PC-3 (cell line): Measurements from ENCODE around the gene PPM1D. TPM values are rescaled to one million over a fixed set of nuclear protein-coding genes. Genes with fewer than 3 reads are reported as not detected.
"Not testable (repeated sequence)": the region's sequence is repeated elsewhere in the genome, so short reads cannot be mapped to it uniquely, and the experiment has no call there.

ENCODE experiments used
- ATAC-seq: fragments of 200-7000 bp; cut with Tn5 transposase; 2 replicates; pipeline ENCODE4 v1.9.1; 2020; ENCODE audit warnings: mild to moderate bottlenecking, moderate library complexity
- BruUV-seq: library from RNA; stranded (reverse); fragments of 400-500 nt; replicated peaks from 2 replicates; lab custom pipeline; 2021; lab: Mats Ljungman, UMichigan
- CTCF ChIA-PET: fragments of 300-600 bp; sonication (Branson Sonifier 250); formaldehyde crosslinking; loops from one replicate; lab custom pipeline; 2022; ENCODE audit warnings: antibody characterized with exemption; lab: Charles Lee
- POLR2A ChIA-PET: fragments of 300-600 bp; sonication (Branson Sonifier 250); formaldehyde crosslinking; loops from one replicate; lab custom pipeline; 2022; ENCODE audit warnings: antibody characterized with exemption; ENCODE audit not compliant: unreplicated experiment; lab: Charles Lee
- DNase-seq: peaks from one replicate; pipeline ENCODE4 v3.0.0-alpha.2; 2015
- H2AFZ ChIP-seq: fragments of 300-600 bp; sonication (generic); 2 replicates; pipeline ENCODE4 v1.6.0; 2016; ENCODE audit warnings: antibody characterized with exemption, low read length
- H3F3A ChIP-seq: fragments of 300-600 bp; sonication (generic); one replicate; pipeline ENCODE4 v1.6.0; 2017; ENCODE audit warnings: antibody characterized with exemption, low read length, control low read depth, mild to moderate bottlenecking; ENCODE audit not compliant: unreplicated experiment
- H3K27ac ChIP-seq: fragments of 300-600 bp; sonication (generic); 2 replicates; pipeline ENCODE4 v1.5.1; 2016; ENCODE audit warnings: mild to moderate bottlenecking, low read length
- H3K27me3 ChIP-seq: fragments of 300-600 bp; sonication (generic); 2 replicates; pipeline ENCODE4 v1.6.1; 2016; ENCODE audit warnings: low read length, mixed read lengths
- H3K36me3 ChIP-seq: fragments of 300-600 bp; sonication (generic); 2 replicates; pipeline ENCODE4 v1.6.1; 2016; ENCODE audit warnings: low read depth, mixed run types, low read length, mixed read lengths
- H3K4me1 ChIP-seq: fragments of 300-600 bp; sonication (generic); 2 replicates; pipeline ENCODE4 v1.5.1; 2016; ENCODE audit warnings: low read length; ENCODE audit not compliant: insufficient read depth
- H3K4me2 ChIP-seq: fragments of 300-600 bp; sonication (generic); 2 replicates; pipeline ENCODE4 v1.6.0; 2016; ENCODE audit warnings: low read length
- H3K4me3 ChIP-seq: fragments of 300-600 bp; sonication (generic); 2 replicates; pipeline ENCODE4 v1.5.1; 2016; ENCODE audit warnings: mild to moderate bottlenecking, low read length, mixed read lengths
- H3K79me2 ChIP-seq: fragments of 300-600 bp; sonication (generic); 2 replicates; pipeline ENCODE4 v1.6.1; 2017; ENCODE audit warnings: low read length, mixed read lengths
- H3K9ac ChIP-seq: fragments of 300-600 bp; sonication (generic); 2 replicates; pipeline ENCODE4 v1.6.0; 2016; ENCODE audit warnings: mild to moderate bottlenecking, low read length
- H3K9me2 ChIP-seq: fragments of 300-600 bp; sonication (generic); replicated peaks from 2 replicates; pipeline ENCODE4 v1.6.1; 2016; ENCODE audit warnings: mixed run types, low read length, mixed read lengths
- H3K9me3 ChIP-seq: fragments of 300-600 bp; sonication (generic); 2 replicates; pipeline ENCODE4 v1.6.1; 2016; ENCODE audit warnings: low read length, mixed read lengths
- H4K20me1 ChIP-seq: fragments of 300-600 bp; sonication (generic); 2 replicates; pipeline ENCODE4 v1.6.1; 2016; ENCODE audit warnings: low read length, mixed read lengths
- CTCF ChIP-seq: fragments of 300-600 bp; sonication (generic); conservative IDR thresholded peaks from 2 replicates; pipeline ENCODE4 v1.5.1; 2017; ENCODE audit warnings: antibody characterized with exemption, low read depth, mild to moderate bottlenecking, low read length
- EZH2 ChIP-seq: fragments of 300-600 bp; sonication (generic); IDR thresholded peaks from one replicate; pipeline ENCODE4 v1.6.1; 2017; ENCODE audit warnings: antibody characterized with exemption, mild to moderate bottlenecking, low read length; ENCODE audit not compliant: unreplicated experiment
- EZH2phosphoT487 ChIP-seq: fragments of 300-600 bp; sonication (generic); IDR thresholded peaks from 2 replicates; pipeline ENCODE4 v1.6.1; 2018; ENCODE audit warnings: mild to moderate bottlenecking, antibody characterized with exemption, low read length, borderline replicate concordance
- intact Hi-C: fragments of 100-400 bp; cut with micrococcal nuclease; formaldehyde crosslinking; loops from 2 replicates; pipeline ENCODE4 v1.9.0; 2023
- total RNA-seq: library from RNA; depleted of rRNA; stranded (reverse); fragments of >200 nt; gene quantifications from 2 replicates; pipeline ENCODE4 v1.2.3, GENCODE V29; 2014

PPM1D gene
- total RNA-seq, 1 experiment from 2014 or later, result 8.2 TPM

- Histone ChIP-seq H3K9me2 (no peaks in the 10 kb centered on the region), H3K36me3 (no peaks in the 10 kb centered on the region), H3K4me1 (peaks cover 10% of the 10 kb centered on the region), H3K27me3 (no peaks in the 10 kb centered on the region), H4K20me1 (0 out of 2 replicates have a peak, but pooled peaks cover 2% of the 10 kb centered on the region), H3K4me2 (no peak overlapping the region), H2AFZ (no peak overlapping the region), H3K9ac (no peak overlapping the region), H3K4me3 (no peak overlapping the region), H3K27ac (no peak overlapping the region), H3K79me2 (peaks cover 72% of the 10 kb centered on the region), H3F3A (no peaks in the 10 kb centered on the region), H3K9me3 (no peaks in the 10 kb centered on the region)
- no peak for ATAC-seq
- ChIA-PET CTCF (no interaction called here), POLR2A (no interaction called here)
- intact Hi-C loops, result no loop called here
- DNase-seq, result no peak
- no TSS peak for BruUV-seq
- no peak for TF ChIP-seq EZH2
- TF ChIP-seq EZH2phosphoT487, result no peak
- TF ChIP-seq CTCF, result no peak
These were observed 13.3 kb downstream of the PPM1D start for GRCh38 chr17:60613325-60613724.

- H3K9me2 ChIP-seq, H3K4me2 ChIP-seq, ATAC-seq, H3K4me3 ChIP-seq, H3K27me3 ChIP-seq, H3F3A ChIP-seq, H3K9me3 ChIP-seq, CTCF ChIA-PET, H3K9ac ChIP-seq, DNase-seq, BruUV-seq, H4K20me1 ChIP-seq, POLR2A ChIA-PET, H3K36me3 ChIP-seq, H3K27ac ChIP-seq, H2AFZ ChIP-seq, intact Hi-C loops: not testable (repeated sequence)
- Histone ChIP-seq H3K79me2 (peaks cover 74% of the 10 kb centered on the region), H3K4me1 (peaks cover 10% of the 10 kb centered on the region)
These were observed 13.8 kb downstream of the PPM1D start for GRCh38 chr17:60613796-60614195.

GRCh38 chr17:60614247-60614646 is 14.3 kb downstream of the PPM1D start:
- ATAC-seq, POLR2A ChIA-PET: not testable (repeated sequence)
- H3K79me2 ChIP-seq, result peaks cover 74% of the 10 kb centered on the region

GRCh38 chr17:60615108-60615507 is 15.1 kb downstream of the PPM1D start:
- H3K4me3 ChIP-seq, result no peak overlapping the region
- ATAC-seq, result no peak
- no peak overlapping the region for H3K27ac ChIP-seq
- no peak for DNase-seq
- ChIA-PET CTCF (no interaction called here), POLR2A (no interaction called here)
- H3K9me2 ChIP-seq, result no peaks in the 10 kb centered on the region
- no peak overlapping the region for H2AFZ ChIP-seq
- intact Hi-C loops, result no loop called here
- H3K9ac ChIP-seq, result no peak overlapping the region
- H4K20me1 ChIP-seq, result 0 out of 2 replicates have a peak, but pooled peaks cover 3% of the 10 kb centered on the region
- peaks cover 74% of the 10 kb centered on the region for H3K79me2 ChIP-seq
- H3K36me3 ChIP-seq, result no peaks in the 10 kb centered on the region
- no TSS peak for BruUV-seq
- H3K27me3 ChIP-seq, result no peaks in the 10 kb centered on the region
- H3F3A ChIP-seq, result no peaks in the 10 kb centered on the region
- no peak overlapping the region for H3K4me2 ChIP-seq
- no peaks in the 10 kb centered on the region for H3K4me1 ChIP-seq
- H3K9me3 ChIP-seq, result no peaks in the 10 kb centered on the region
- TF ChIP-seq EZH2phosphoT487 (no peak), CTCF (no peak), EZH2 (no peak)

More at GRCh38 chr17:60614247-60614646, 14.3 kb downstream of the PPM1D start:
- H4K20me1 ChIP-seq, H3K27ac ChIP-seq, DNase-seq, H3K4me2 ChIP-seq, intact Hi-C loops, H2AFZ ChIP-seq, H3K9me2 ChIP-seq, H3K9me3 ChIP-seq, H3K36me3 ChIP-seq, H3K9ac ChIP-seq, H3K4me1 ChIP-seq, H3K4me3 ChIP-seq, BruUV-seq, H3F3A ChIP-seq, H3K27me3 ChIP-seq, CTCF ChIA-PET: not testable (repeated sequence)
